Body of pancreas (tissue), 4 donors: ENCODE data around the gene SPRYD4. TPM values are rescaled to one million over a fixed set of nuclear protein-coding genes. Genes with fewer than 3 reads are reported as not detected.
A peak's percentile ranks its signal among the peaks of the same experiment; 100 is the strongest.

Source experiments
- ATAC-seq: fragments of 150-250 bp; one replicate; pipeline ENCODE4 v1.9.1; 2016
- DNase-seq, 4 donors: peaks; one replicate each; pipeline ENCODE4 v3.0.0-alpha.2; 2019
- H3K27ac ChIP-seq, 4 donors: fragments of 200-600 bp; sonication (generic); 1 replicate in 3 of 4; 2 replicates in 1 of 4; pipeline versions ENCODE4 v1.5.1 to v1.6.1; 2016 to 2019; ENCODE audit warnings: mild to moderate bottlenecking in 1 of 4, mixed read lengths in 1 of 4, moderate library complexity in 1 of 4
- H3K27me3 ChIP-seq, 2 donors: fragments of 200-600 bp; sonication (generic); one replicate each; pipeline ENCODE4 v1.6.0; 2016; ENCODE audit warnings: mild to moderate bottlenecking in 1 of 2
- H3K36me3 ChIP-seq, 2 donors: fragments of 200-600 bp; sonication (generic); replicated peaks in 1 of 2; 2 replicates each; pipeline ENCODE4 v1.5.1; 2016; ENCODE audit warnings: low read depth in 2 of 2; ENCODE audit not compliant: insufficient read depth in 1 of 2
- H3K4me1 ChIP-seq: fragments of 200-600 bp; sonication (generic); one replicate; pipeline ENCODE4 v1.6.0; 2016
- H3K4me3 ChIP-seq, 2 donors: fragments of 200-600 bp; sonication (generic); 1 replicate in 1 of 2; 2 replicates in 1 of 2; pipeline ENCODE4 v1.5.1; 2016 to 2019
- H3K9me3 ChIP-seq, 3 donors: fragments of 200-600 bp; sonication (generic); 1 replicate in 2 of 3; 2 replicates in 1 of 3; pipeline ENCODE4 v1.5.1; 2016
- POLR2A ChIP-seq, 3 donors: fragments of 450-650 bp; IDR thresholded peaks; one replicate each; pipeline ENCODE4 v1.6.1; 2016; ENCODE audit warnings: antibody characterized with exemption in 3 of 3, mild to moderate bottlenecking in 2 of 3
- WGBS, 2 donors: methylation state at CpG; one replicate each; pipeline ENCODE4 v1.1.5; 2017; 5-methylcytosine and 5-hydroxymethylcytosine counted together
- intact Hi-C: fragments of 100-400 bp; cut with DNase I; formaldehyde crosslinking; loops from one replicate; pipeline ENCODE4 v1.15.1; 2023
- total RNA-seq, 2 donors: library from RNA; depleted of rRNA; stranded (reverse); fragments of >200 nt; gene quantifications; one replicate each; pipeline ENCODE4 v1.1.0, GENCODE V29; 2016
- TF ChIP-seq, protein P1 (sequence below), 7 experiments: fragments of 450-650 bp in 4 of 7; fragments of 200-600 bp in 3 of 7; sonication (generic) in 3 of 7; IDR thresholded peaks; one replicate each; pipeline ENCODE4 v1.5.1; 2016 to 2019; ENCODE audit warnings: antibody characterized with exemption in 7 of 7

The SPRYD4 gene
- total RNA-seq: 1 to 10 TPM; 1.6 to 2.1 TPM

DNA sequence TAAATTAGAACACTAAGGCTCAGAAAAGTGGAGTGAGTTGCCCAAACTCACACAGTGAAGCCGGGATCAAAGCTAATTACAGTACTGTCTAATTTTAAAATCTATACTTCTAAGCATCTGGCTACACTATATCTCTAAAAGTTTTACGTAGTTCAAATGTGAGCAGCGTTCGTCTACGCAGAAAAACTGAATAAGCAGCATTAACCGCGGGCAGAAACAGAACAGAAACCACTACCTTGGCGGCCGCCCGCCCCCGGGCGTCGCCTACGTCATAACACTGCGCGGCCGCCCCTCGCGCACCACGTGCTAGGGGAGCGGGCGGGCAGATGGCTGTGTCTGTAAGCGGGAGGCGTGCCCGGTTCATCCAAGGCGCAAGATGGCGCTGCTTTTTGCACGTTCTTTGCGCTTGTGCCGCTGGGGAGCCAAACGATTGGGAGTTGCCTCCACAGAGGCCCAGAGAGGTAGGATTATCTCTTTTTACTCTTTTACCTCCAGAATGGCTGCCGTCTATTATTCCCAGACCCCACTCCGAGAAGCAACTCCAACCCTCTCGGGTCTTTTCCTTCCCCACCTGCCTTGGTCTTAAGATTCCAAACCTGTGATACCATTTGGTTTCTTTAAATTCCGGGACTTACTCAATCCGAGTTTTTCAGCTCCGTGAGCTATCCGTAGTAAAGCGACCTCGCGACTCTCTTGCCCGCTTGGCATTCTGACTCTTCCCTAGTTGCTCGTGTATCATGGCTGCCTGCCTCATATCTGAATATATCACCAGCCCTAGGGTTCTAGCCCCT, at the start of gene SPRYD4:
Gene SPRYD4, plus strand, starts transcription at position 363 of the 791 bp plus-strand sequence. Its CDS starts 14 bp downstream, at position 377.
- DNase-seq: peak; percentile 94 to 97 (median 96)
- peak within 1 kb of the TSS; percentile 68 to 91 (median 88) for H3K27ac ChIP-seq
- TF ChIP-seq, protein P1, sequence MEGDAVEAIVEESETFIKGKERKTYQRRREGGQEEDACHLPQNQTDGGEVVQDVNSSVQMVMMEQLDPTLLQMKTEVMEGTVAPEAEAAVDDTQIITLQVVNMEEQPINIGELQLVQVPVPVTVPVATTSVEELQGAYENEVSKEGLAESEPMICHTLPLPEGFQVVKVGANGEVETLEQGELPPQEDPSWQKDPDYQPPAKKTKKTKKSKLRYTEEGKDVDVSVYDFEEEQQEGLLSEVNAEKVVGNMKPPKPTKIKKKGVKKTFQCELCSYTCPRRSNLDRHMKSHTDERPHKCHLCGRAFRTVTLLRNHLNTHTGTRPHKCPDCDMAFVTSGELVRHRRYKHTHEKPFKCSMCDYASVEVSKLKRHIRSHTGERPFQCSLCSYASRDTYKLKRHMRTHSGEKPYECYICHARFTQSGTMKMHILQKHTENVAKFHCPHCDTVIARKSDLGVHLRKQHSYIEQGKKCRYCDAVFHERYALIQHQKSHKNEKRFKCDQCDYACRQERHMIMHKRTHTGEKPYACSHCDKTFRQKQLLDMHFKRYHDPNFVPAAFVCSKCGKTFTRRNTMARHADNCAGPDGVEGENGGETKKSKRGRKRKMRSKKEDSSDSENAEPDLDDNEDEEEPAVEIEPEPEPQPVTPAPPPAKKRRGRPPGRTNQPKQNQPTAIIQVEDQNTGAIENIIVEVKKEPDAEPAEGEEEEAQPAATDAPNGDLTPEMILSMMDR (IDR thresholded peaks at IDR 0.05): peak in 5 of 7 experiments; percentile 6 to 58 (median 31)
- TF ChIP-seq POLR2A (IDR thresholded peaks at IDR 0.05): peak; percentile 81 to 94 (median 92)
- peak within 1 kb of the TSS; percentile 60 to 61 for H3K4me3 ChIP-seq
- no peaks in the 10 kb centered on the region for H3K36me3 ChIP-seq
- peak; percentile 96 for ATAC-seq
- no peaks in the 10 kb centered on the region for H3K27me3 ChIP-seq
- intact Hi-C loops: no loop called here
- H3K9me3 ChIP-seq: no peaks in the 10 kb centered on the region
- 0 to 1% methylated on average over 27 to 43 of the region's 43 CpGs for WGBS, 2 donors
- H3K4me1 ChIP-seq: peaks cover 38% of the 10 kb centered on the region

DNA sequence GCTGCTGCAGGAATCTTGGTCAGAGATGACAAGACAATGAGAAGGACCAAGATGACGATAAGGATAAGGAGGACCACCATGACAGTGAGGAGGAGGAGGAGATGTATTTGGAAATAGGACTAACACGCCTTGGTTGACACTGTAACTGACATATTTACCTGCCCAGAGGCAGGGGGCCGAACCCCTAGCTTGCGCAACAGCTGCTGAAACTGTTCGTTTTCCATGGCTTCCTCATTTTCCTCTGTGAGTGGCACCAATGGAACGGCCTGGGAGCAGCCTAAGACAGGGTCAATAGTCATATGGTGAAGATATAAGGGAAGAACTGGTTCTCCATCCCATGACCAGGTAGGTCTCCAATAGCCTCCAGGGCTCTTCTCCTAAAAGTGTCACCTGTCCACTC, 48.0 kb upstream of the SPRYD4 start:
- intact Hi-C loops: no loop called here
- H3K4me3 ChIP-seq: no peak overlapping the region
- 83 to 94% methylated on average over 5 to 6 of the region's 6 CpGs for WGBS, 2 donors
- ATAC-seq: no peak
- TF ChIP-seq, protein P1 (IDR thresholded peaks at IDR 0.05): no peak
- TF ChIP-seq POLR2A (IDR thresholded peaks at IDR 0.05): no peak
- no peak for DNase-seq
- H3K36me3 ChIP-seq: peaks cover 0 to 4% of the 10 kb centered on the region in 2 donors
- no peaks in the 10 kb centered on the region for H3K4me1 ChIP-seq
- H3K9me3 ChIP-seq: no peaks in the 10 kb centered on the region
- no peaks in the 10 kb centered on the region for H3K27me3 ChIP-seq
- H3K27ac ChIP-seq: no peak overlapping the region

DNA sequence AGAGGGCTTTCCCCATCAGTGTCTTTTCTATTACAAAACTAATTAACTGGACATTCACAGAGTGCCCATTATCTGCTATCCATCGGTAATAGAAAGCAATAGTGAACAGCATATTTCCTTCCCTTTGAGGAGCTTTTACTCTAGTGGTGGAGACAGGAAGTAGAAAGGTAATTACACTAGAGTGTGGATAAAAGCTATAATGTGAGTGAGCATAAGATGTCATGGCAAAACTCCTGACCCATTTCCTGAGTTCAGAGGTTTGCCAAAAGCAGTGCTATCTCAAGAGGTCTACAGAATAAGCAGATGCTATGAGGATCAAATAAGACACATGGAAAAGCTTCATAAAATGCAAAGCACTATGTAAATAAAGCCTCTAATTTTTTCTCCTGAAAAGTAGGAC, 43.2 kb upstream of the SPRYD4 start:
- no peak for DNase-seq
- Histone ChIP-seq H3K9me3 (no peaks in the 10 kb centered on the region), H3K4me3 (no peak overlapping the region), H3K36me3 (peaks cover 3 to 4% of the 10 kb centered on the region in 2 donors), H3K4me1 (no peaks in the 10 kb centered on the region), H3K27ac (no peak overlapping the region), H3K27me3 (no peaks in the 10 kb centered on the region)
- no peak for ATAC-seq
- intact Hi-C loops: no loop called here
- TF ChIP-seq, protein P1 (IDR thresholded peaks at IDR 0.05): no peak
- no peak for TF ChIP-seq POLR2A (IDR thresholded peaks at IDR 0.05)
- WGBS, 2 donors: 73 to 79% methylated on average over 1 of the region's 1 CpG

DNA sequence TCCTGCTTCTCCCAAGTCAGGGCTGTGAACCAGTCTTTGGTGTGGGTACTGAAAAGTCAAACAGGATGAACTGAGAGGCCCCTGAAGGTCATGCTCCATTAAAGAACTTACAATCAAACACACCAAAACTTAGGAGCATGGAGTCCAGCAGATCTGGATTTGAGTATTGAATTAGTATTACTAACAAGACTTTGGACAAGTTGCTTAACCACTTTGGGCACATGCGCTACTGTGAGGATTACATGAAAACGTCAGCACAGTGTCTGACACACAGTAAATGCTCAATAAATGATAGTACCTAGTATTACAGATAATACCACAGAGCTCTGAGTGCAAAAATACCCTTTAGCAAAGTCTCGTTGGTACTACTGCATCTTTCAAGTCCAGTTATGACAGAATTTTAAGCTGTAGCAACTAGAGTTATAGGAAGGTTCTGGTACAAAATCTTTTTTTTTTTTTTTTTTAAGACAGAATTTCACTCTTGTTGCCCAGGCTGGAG, 42.4 kb upstream of the SPRYD4 start:
- H3K4me1 ChIP-seq: no peaks in the 10 kb centered on the region
- DNase-seq (no peak), ATAC-seq (no peak)
- no peaks in the 10 kb centered on the region for H3K9me3 ChIP-seq
- no peak overlapping the region for H3K27ac ChIP-seq
- TF ChIP-seq, protein P1 (IDR thresholded peaks at IDR 0.05): no peak
- TF ChIP-seq POLR2A (IDR thresholded peaks at IDR 0.05): no peak
- no peaks in the 10 kb centered on the region for H3K27me3 ChIP-seq
- H3K4me3 ChIP-seq: no peak overlapping the region
- peaks cover 3 to 4% of the 10 kb centered on the region in 2 donors for H3K36me3 ChIP-seq
- WGBS, 2 donors: 57 to 58% methylated on average over 3 of the region's 3 CpGs
- intact Hi-C loops: no loop called here
